Ishikawa (cell line): ENCODE measurements around the gene TCL1B.
A peak's percentile ranks its signal among the peaks of the same experiment; 100 is the strongest.

ENCODE experiments used
- CEBPB ChIP-seq: IDR thresholded peaks from 2 replicates; pipeline ENCODE4 v1.6.1; 2012
- CREB1 ChIP-seq: IDR thresholded peaks from 2 replicates; pipeline ENCODE4 v1.6.1; 2012; ENCODE audit warnings: low read depth
- EGR1 ChIP-seq: IDR thresholded peaks from 2 replicates; pipeline ENCODE4 v1.6.1; 2012
- EP300 ChIP-seq: IDR thresholded peaks from 2 replicates; pipeline ENCODE4 v1.6.1; 2012; ENCODE audit warnings: borderline replicate concordance
- FOXM1 ChIP-seq: IDR thresholded peaks from 2 replicates; pipeline ENCODE4 v1.6.1; 2012; ENCODE audit warnings: low read depth, borderline replicate concordance
- NFIC ChIP-seq: IDR thresholded peaks from 2 replicates; pipeline ENCODE4 v1.6.1; 2012
- RAD21 ChIP-seq: IDR thresholded peaks from 2 replicates; pipeline ENCODE4 v1.6.1; 2012; ENCODE audit warnings: low read depth
- TAF1 ChIP-seq: IDR thresholded peaks from 2 replicates; pipeline ENCODE4 v1.6.1; 2012; ENCODE audit warnings: low read depth, mild to moderate bottlenecking
- TCF12 ChIP-seq: IDR thresholded peaks from 2 replicates; pipeline ENCODE4 v1.6.1; 2012; ENCODE audit warnings: low read depth
- TEAD4 ChIP-seq: IDR thresholded peaks from 2 replicates; pipeline ENCODE4 v1.6.1; 2012
- YY1 ChIP-seq: IDR thresholded peaks from 2 replicates; pipeline ENCODE4 v1.6.1; 2012; ENCODE audit warnings: low read depth
- ZBTB7A ChIP-seq: IDR thresholded peaks from 2 replicates; pipeline ENCODE4 v1.6.1; 2012; ENCODE audit warnings: low read depth
- TF ChIP-seq, protein P1 (sequence below): IDR thresholded peaks from 2 replicates; pipeline ENCODE4 v1.6.1; 2012
- TF ChIP-seq, protein P2 (sequence below): IDR thresholded peaks from 2 replicates; pipeline ENCODE4 v1.6.1; 2012; ENCODE audit warnings: low read depth, mild to moderate bottlenecking
- TF ChIP-seq, protein P3 (sequence below): IDR thresholded peaks from 2 replicates; pipeline ENCODE4 v1.6.1; 2012

Gene TCL1B

DNA sequence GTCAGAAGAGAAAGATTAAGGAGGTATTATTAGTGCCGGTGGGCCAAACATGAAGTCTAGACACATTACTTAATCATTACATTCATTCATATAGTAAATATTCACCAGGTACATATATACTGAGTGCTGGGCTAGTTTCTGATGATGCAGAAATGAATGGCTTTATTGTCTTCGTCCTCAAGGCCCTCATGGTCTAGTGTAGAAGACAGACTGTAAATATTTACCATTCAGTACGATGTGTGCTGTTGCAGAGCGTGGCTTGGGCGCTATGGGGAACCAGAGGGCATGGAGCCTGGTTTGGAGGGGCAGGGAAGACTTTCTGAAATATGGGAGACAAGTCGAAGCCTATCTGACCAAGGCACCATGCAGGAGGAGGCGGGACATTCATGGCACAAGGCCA is 37.0 kb upstream of the TCL1B start:
- TF ChIP-seq EGR1 (no peak), YY1 (no peak), NFIC (0 out of 2 replicates have a peak, but pooled peaks have one; percentile 10)
- TF ChIP-seq, protein P1, sequence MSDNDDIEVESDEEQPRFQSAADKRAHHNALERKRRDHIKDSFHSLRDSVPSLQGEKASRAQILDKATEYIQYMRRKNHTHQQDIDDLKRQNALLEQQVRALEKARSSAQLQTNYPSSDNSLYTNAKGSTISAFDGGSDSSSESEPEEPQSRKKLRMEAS: peak; percentile 49; the same call in 1 of the 2 replicates

DNA sequence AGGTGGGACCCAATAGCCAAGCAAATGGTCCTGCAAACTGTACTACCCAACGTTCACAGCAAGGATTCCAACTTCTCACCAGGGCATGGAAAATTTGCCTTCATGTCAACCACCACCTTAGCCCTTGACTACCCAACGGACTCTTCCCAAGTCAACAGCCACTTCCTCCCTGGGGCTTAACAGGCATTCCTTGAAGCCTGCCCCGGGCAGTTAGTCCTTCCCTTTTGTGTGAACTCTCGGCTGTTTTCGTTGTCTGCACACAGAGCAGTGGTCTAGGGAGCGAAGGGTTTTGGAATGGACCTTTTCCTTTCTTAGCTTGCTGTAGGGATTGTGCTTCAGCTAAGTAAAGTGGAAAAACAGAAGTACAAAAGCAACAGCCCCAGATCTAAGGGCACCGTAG is 35.2 kb upstream of the TCL1B start:
- no peak for TF ChIP-seq CEBPB
- no peak for TF ChIP-seq FOXM1
- TF ChIP-seq TAF1: no peak
- TF ChIP-seq RAD21: no peak
- TF ChIP-seq, protein P2, sequence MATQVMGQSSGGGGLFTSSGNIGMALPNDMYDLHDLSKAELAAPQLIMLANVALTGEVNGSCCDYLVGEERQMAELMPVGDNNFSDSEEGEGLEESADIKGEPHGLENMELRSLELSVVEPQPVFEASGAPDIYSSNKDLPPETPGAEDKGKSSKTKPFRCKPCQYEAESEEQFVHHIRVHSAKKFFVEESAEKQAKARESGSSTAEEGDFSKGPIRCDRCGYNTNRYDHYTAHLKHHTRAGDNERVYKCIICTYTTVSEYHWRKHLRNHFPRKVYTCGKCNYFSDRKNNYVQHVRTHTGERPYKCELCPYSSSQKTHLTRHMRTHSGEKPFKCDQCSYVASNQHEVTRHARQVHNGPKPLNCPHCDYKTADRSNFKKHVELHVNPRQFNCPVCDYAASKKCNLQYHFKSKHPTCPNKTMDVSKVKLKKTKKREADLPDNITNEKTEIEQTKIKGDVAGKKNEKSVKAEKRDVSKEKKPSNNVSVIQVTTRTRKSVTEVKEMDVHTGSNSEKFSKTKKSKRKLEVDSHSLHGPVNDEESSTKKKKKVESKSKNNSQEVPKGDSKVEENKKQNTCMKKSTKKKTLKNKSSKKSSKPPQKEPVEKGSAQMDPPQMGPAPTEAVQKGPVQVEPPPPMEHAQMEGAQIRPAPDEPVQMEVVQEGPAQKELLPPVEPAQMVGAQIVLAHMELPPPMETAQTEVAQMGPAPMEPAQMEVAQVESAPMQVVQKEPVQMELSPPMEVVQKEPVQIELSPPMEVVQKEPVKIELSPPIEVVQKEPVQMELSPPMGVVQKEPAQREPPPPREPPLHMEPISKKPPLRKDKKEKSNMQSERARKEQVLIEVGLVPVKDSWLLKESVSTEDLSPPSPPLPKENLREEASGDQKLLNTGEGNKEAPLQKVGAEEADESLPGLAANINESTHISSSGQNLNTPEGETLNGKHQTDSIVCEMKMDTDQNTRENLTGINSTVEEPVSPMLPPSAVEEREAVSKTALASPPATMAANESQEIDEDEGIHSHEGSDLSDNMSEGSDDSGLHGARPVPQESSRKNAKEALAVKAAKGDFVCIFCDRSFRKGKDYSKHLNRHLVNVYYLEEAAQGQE: no peak
- TF ChIP-seq NFIC: no peak
- TF ChIP-seq EGR1: no peak
- TF ChIP-seq, protein P1: no peak
- no peak for TF ChIP-seq YY1
- no peak for TF ChIP-seq TCF12
- no peak for TF ChIP-seq CREB1
- TF ChIP-seq ZBTB7A: no peak

DNA sequence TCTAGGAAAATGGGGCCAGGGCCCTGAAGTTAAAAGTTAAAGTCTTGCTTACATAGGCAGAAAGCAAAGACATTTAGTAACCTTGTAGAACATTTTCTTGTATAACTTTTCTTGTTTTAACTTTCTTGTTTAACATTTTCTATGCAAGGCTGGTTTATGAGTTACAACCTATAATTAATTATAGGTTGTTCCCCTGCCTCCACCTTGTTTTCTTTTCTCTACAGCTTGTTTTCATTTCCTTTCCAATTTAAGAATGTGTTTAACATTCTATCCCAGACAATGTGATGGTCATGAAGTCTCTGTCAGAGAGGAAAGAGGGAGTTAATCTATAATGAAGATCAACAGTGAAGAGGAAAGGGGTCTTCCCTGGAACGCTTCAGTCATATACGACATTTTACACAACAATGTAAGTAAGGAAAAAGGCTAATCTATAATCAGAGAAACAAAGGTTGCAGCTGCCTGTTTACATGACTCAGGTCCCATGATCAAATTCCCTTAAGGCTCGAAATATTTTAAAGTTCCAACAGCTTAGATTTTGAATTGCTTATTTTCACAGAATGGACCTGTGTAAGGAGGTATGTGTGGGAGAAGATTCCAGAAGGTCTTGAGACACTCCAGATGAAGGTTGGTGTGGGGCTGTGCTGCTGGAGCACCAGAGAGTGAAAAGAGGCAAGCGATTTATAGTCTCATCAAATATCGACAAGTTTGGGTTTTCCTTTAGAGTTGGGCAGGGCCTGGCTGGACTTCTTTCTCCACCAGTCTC is 34.2 kb upstream of the TCL1B start:
- TF ChIP-seq CREB1 (no peak), TEAD4 (no peak), TCF12 (no peak)

DNA sequence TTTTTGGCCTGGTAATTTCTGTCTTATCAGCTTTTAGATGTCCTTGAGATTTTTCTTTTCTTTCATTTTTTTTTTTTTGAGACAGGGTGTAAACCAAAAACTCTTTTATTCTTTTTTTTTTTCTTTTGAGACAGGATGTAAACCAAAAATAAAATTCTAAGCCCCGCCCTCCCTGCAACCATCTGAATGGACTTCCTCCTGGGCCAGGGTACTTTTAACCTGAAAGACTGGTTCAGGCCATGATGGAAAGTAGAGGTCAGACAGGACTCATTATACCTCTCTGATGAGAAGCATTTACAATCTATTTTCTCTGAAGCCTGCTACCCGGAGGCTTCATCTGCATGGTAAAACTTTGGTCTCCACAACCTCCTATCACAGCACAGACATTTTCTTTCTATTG is 33.5 kb upstream of the TCL1B start:
- no peak for TF ChIP-seq EGR1
- no peak for TF ChIP-seq CEBPB
- no peak for TF ChIP-seq FOXM1
- no peak for TF ChIP-seq CREB1
- TF ChIP-seq YY1: no peak
- TF ChIP-seq ZBTB7A: no peak
- no peak for TF ChIP-seq EP300
- no peak for TF ChIP-seq TCF12
- no peak for TF ChIP-seq TAF1
- no peak for TF ChIP-seq NFIC
- TF ChIP-seq, protein P3, sequence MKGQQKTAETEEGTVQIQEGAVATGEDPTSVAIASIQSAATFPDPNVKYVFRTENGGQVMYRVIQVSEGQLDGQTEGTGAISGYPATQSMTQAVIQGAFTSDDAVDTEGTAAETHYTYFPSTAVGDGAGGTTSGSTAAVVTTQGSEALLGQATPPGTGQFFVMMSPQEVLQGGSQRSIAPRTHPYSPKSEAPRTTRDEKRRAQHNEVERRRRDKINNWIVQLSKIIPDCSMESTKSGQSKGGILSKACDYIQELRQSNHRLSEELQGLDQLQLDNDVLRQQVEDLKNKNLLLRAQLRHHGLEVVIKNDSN: no peak

DNA sequence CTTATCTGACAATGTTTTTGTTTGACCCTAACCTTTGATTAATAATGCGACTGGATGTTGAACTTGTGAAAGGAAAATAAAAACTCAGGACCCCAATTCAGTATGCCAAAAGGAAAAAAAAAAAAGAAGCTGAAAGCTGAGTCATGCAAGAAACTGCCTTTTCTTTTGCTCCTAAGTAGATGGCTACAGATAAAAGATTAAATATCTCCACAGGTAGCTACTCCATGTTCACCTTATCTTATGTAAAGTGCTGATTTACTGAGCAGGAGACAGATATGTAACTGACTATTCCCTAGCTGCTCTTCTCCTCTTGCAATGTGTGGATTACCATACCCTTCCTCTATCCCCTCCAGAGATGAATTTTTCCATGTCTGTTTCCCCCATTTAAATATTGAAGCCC is 30.8 kb upstream of the TCL1B start:
- TF ChIP-seq NFIC: no peak
- no peak for TF ChIP-seq YY1
- no peak for TF ChIP-seq TCF12
- TF ChIP-seq RAD21: no peak
- TF ChIP-seq EGR1: no peak
- TF ChIP-seq TEAD4: no peak
- TF ChIP-seq, protein P1: no peak
- no peak for TF ChIP-seq ZBTB7A
- TF ChIP-seq CREB1: no peak
- no peak for TF ChIP-seq TAF1
- TF ChIP-seq, protein P2: no peak
- TF ChIP-seq FOXM1: no peak
- TF ChIP-seq CEBPB: no peak
- TF ChIP-seq, protein P3: no peak
- TF ChIP-seq EP300: no peak

DNA sequence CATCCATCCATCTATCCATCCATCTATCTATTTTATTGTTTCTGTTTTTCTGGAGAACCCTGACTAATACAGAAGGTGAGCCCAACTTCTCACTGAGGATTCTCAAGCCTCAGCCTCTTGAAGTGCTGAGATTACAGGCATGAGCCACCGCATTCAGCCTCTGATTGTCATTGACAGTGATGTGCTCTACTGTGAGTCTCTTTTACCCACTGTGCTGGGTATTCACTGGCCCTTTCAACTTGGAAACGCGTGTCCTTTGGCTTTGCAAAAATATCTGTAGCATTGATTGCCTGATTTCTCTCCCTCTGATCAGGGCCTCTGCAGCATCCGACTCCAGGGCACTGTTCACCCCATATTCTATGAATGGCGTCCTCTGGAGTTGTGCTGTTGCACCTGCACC is 29.6 kb upstream of the TCL1B start:
- no peak for TF ChIP-seq ZBTB7A
- TF ChIP-seq TAF1: no peak
- TF ChIP-seq NFIC: no peak
- TF ChIP-seq, protein P3: no peak
